ENCODE measurements around the gene PLCD4. TPM values are rescaled to one million over a fixed set of nuclear protein-coding genes. Genes with fewer than 3 reads are reported as not detected.

Gene PLCD4
- total RNA-seq, 1 donor from 2014 or later: 0.86 TPM

DNA sequence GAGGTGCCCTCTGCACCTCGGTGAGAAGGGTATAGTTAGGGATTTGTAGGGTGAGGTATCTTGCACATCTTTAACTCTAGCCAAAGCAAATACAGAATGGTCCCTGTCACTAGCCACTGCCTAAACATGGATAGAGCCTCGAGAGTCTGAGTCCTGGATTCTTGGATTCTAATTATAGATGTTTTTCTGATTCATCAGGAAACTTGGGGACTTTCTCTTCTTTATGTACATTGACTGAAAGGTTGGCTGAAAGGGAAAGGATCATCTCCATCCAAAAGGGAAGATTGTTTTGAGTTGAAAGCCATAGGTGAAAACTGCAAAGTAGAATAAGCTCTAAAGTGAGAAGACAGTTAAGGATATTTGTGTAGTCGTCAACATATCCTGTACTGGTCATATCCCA is 72.4 kb downstream of the PLCD4 start:
- no peak for FAIRE-seq
- no peak overlapping the region for H3K27ac Mint-ChIP-seq (ENCODE audit: unreplicated experiment)

More for the DNA sequence above, 72.4 kb downstream of the PLCD4 start:
- Histone ChIP-seq H3K27me3 (ENCODE audit: insufficient read depth, low read length) (no peaks in the 10 kb centered on the region), H3K79me2 (ENCODE audit: insufficient read depth, low read length) (no peaks in the 10 kb centered on the region), H3K9ac (ENCODE audit: low read length) (no peak overlapping the region), H2AFZ (ENCODE audit: low read depth, low read length) (no peak overlapping the region), H3K4me1 (ENCODE audit: insufficient read depth, low read length) (no peaks in the 10 kb centered on the region), H3K9me3 (ENCODE audit: insufficient read depth, low read depth, low read length) (no peaks in the 10 kb centered on the region), H3K4me3 (ENCODE audit: insufficient read depth, low read depth, low read length) (no peak overlapping the region), H3K27ac (ENCODE audit: low read depth, low read length) (no peak overlapping the region), H4K20me1 (ENCODE audit: insufficient read depth, low read length) (no peaks in the 10 kb centered on the region), H3K4me2 (ENCODE audit: low read length) (no peak overlapping the region), H3K36me3 (ENCODE audit: insufficient read depth, low read length) (peaks cover 23% of the 10 kb centered on the region)
- Mint-ChIP-seq H3K9me3 (ENCODE audit: unreplicated experiment) (no peaks in the 10 kb centered on the region), H3K36me3 (ENCODE audit: low read depth, unreplicated experiment) (peaks cover 18% of the 10 kb centered on the region), H3K27me3 (ENCODE audit: low read depth, unreplicated experiment) (no peaks in the 10 kb centered on the region), H3K4me1 (ENCODE audit: low read depth, unreplicated experiment) (peaks cover 3% of the 10 kb centered on the region), H3K4me3 (ENCODE audit: unreplicated experiment) (no peak overlapping the region)
- TF ChIP-seq EZH2 (IDR thresholded peaks at IDR 0.05; ENCODE audit: insufficient read depth, low read length): no peak
- TF ChIP-seq, protein P1, sequence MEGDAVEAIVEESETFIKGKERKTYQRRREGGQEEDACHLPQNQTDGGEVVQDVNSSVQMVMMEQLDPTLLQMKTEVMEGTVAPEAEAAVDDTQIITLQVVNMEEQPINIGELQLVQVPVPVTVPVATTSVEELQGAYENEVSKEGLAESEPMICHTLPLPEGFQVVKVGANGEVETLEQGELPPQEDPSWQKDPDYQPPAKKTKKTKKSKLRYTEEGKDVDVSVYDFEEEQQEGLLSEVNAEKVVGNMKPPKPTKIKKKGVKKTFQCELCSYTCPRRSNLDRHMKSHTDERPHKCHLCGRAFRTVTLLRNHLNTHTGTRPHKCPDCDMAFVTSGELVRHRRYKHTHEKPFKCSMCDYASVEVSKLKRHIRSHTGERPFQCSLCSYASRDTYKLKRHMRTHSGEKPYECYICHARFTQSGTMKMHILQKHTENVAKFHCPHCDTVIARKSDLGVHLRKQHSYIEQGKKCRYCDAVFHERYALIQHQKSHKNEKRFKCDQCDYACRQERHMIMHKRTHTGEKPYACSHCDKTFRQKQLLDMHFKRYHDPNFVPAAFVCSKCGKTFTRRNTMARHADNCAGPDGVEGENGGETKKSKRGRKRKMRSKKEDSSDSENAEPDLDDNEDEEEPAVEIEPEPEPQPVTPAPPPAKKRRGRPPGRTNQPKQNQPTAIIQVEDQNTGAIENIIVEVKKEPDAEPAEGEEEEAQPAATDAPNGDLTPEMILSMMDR (IDR thresholded peaks at IDR 0.05; ENCODE audit: insufficient read depth, low read depth, low read length): no peak
- no peak for DNase-seq (ENCODE audit: low read depth)

Other genes starting within 250 kb of the PLCD4 start
- not detected in 2 replicates for gene SLC11A1, start 225.6 kb upstream of the PLCD4 start, total RNA-seq
- gene CTDSP1, start 208.0 kb upstream of the PLCD4 start, total RNA-seq: 41.8 and 45.0 TPM in 2 replicates
- gene VIL1, start 188.8 kb upstream of the PLCD4 start, total RNA-seq: not detected in 2 replicates
- 5.6 and 6.4 TPM in 2 replicates for gene USP37, start 39.5 kb upstream of the PLCD4 start, total RNA-seq
- gene CNOT9, start 39.1 kb upstream of the PLCD4 start, total RNA-seq: 34.6 and 35.6 TPM in 2 replicates
- gene ZNF142, start 51.7 kb downstream of the PLCD4 start, total RNA-seq: 19.9 and 28.0 TPM in 2 replicates
- gene BCS1L, start 51.8 kb downstream of the PLCD4 start, total RNA-seq: 27.5 and 28.4 TPM in 2 replicates
- gene RNF25, start 64.1 kb downstream of the PLCD4 start, total RNA-seq: 44.7 and 47.3 TPM in 2 replicates
- gene STK36, start 64.2 kb downstream of the PLCD4 start, total RNA-seq: 42.6 and 46.0 TPM in 2 replicates
- 27.4 and 33.8 TPM in 2 replicates for gene TTLL4, start 102.9 kb downstream of the PLCD4 start, total RNA-seq
- 3.9 and 4.3 TPM in 2 replicates for gene CYP27A1, start 174.2 kb downstream of the PLCD4 start, total RNA-seq
- not detected in 2 replicates for gene PRKAG3, start 223.9 kb downstream of the PLCD4 start, total RNA-seq

All from astrocyte (in vitro differentiated cells and primary cell).